GM21825 (cell line): ENCODE measurements around the gene GRHL1.
"Not testable (repeated sequence)": the region's sequence is repeated elsewhere in the genome, so short reads cannot be mapped to it uniquely, and the experiment has no call there.

Source experiments
- ATAC-seq: cut with Tn5 transposase; IDR thresholded peaks from one replicate; pipeline ENCODE4 v1.9.1; 2021; ENCODE audit warnings: mild to moderate bottlenecking, moderate library complexity; ENCODE audit not compliant: unreplicated experiment

The GRHL1 gene, protein sequence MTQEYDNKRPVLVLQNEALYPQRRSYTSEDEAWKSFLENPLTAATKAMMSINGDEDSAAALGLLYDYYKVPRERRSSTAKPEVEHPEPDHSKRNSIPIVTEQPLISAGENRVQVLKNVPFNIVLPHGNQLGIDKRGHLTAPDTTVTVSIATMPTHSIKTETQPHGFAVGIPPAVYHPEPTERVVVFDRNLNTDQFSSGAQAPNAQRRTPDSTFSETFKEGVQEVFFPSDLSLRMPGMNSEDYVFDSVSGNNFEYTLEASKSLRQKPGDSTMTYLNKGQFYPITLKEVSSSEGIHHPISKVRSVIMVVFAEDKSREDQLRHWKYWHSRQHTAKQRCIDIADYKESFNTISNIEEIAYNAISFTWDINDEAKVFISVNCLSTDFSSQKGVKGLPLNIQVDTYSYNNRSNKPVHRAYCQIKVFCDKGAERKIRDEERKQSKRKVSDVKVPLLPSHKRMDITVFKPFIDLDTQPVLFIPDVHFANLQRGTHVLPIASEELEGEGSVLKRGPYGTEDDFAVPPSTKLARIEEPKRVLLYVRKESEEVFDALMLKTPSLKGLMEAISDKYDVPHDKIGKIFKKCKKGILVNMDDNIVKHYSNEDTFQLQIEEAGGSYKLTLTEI

DNA sequence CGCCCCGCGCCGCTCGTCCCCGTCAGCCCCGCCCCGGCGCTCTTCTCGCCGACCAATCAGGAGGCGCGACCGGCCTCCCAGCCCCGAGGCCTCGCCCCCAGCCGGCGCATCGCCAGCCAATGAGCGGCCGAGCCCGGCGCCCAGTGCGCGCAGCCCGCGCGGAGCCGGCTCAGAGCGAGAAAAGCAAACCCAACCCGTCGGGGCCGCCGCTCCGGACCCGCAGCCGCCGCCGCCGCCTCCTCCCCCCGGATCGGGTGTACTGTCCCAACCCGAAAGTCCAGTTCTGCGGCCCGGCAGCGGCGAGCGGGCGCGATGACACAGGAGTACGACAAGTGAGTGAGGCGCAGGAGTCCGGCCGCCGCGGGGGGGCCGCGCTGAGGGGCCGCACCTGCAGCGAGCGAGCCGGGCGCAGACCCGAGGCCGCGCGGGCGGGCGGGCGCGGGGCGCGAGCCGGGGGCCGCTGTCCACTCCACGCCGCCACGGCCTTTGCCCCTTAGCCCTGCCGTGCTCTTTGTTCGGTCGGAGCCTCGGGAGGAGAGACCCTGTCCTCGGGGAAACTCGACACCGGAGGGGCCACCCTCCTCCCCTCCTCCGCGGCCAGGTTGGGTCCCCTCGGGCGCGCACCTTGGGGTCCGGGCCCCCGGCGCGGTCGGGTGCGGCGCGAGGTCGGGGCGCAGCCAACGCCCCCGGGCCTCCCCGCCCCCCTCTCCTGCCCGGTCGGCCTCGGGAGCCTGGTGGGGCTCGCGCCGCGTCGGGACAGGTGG is at the start of gene GRHL1:
Gene GRHL1 (plus strand): TSS at position 172 of the 764 bp plus-strand sequence. CDS start 141 bp downstream, at position 313.
- peak; percentile 91 for ATAC-seq

DNA sequence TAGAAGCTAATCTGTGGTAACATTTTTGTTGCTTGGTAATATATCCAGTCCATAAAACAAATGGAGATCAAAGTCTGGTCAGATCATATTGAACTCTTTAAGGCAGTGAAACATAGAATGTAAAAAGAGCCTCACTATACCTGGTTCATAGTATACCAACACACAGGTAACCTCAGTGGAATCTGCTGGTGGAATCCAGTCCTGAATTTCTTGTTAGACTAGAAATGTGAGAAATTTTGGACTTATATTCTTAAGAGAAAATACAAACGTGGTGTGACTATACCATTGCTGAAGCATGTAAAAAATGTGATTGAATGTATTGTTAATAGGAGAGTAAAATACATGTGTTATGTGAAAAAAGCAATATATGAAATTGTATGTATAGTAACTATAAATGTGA is 46.1 kb upstream of the GRHL1 start:
- ATAC-seq: no peak

DNA sequence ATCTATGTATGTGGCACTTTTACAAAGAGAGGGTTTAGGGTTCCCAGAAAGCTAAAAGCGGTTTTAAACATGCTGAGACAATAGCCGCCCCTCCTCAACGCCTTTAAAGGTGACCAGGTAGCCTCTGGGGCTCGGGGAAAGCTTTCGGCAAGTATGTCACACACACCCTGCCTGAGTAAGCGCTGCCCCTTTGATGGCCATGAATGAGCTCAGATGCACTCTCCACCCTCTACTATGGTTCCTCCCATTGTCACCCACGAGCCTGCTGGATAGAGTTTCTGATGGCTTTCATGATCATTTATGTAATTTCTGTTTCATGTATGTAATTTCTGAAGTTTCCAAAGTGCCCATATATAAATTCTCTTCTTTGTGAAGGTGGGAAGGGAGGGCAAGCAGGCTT is 44.1 kb upstream of the GRHL1 start:
- no peak for ATAC-seq

DNA sequence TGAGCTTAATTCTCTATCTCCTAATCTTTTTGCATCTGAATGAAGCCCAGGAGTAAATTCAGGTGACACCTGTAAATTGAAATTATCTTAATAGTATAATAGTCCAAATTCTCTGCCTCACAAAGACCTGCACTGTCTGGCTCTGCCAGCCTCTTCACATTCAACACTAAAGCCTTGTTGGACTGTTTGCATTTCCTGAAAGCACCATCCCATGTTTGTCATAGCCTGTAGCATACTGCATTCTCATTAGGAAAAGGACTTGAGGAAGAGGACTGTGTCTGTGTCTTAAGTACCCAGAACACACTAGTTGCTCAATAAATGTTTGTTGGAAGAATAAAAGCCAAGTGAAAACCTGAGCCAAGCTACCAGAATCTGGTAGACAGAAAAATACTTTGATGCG is 42.9 kb upstream of the GRHL1 start:
- no peak for ATAC-seq

DNA sequence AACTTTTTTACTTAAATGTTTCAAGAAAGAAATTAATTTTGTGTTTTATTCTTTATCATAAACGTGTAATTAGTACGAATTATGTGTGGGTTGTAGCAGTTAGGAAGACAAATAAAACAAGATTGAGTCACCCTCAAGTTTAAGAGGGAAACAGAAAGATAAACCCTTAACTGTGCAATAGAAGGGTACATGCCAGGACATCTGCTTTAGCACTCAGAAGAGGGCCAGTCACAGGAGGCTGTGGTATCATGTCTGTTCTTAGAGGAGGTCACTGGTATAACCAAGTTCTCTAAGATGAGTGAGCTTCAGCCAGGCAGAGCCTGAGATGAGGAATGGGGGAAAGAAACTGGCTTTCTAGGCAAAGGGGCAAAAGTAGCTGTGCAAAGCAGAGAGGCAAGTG is 42.4 kb upstream of the GRHL1 start:
- ATAC-seq: no peak

DNA sequence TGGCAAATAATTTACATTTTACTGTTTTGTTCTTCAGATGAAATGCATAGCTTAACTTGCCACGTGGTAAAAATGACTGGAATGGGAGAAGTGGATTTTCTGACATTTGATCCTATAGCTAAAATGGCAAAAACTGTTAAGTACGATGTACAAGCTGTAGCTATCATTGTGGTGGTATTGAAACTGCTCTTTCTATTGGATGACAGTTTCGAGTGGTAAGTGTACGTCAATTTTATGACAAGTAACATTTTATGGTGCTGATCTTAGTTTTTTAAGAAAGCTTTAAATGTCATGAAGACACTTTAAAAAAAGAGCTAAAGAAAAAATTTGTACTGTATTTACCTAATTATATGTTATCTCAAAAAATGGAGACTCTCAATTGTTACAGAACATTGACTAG is 40.8 kb upstream of the GRHL1 start:
- ATAC-seq: no peak

DNA sequence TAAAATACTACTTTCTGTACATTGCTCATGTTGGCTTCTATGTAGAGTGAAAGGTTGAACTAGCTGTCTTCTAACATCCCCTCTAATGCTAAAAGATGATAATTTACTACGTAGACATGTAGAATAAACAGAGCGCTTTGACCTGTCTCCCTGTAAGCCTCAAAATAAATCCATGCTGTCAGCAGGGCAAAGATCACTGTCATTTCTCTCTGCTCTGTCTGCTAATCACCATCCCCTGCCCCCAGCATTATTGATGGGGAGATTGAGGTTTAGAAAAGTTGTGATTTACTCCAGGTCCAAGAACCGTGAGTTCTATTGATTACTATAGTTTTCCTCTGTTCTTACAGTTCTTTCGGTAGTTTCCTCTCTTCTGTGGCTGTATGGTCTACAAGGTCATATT is 39.0 kb upstream of the GRHL1 start:
- ATAC-seq: no peak

DNA sequence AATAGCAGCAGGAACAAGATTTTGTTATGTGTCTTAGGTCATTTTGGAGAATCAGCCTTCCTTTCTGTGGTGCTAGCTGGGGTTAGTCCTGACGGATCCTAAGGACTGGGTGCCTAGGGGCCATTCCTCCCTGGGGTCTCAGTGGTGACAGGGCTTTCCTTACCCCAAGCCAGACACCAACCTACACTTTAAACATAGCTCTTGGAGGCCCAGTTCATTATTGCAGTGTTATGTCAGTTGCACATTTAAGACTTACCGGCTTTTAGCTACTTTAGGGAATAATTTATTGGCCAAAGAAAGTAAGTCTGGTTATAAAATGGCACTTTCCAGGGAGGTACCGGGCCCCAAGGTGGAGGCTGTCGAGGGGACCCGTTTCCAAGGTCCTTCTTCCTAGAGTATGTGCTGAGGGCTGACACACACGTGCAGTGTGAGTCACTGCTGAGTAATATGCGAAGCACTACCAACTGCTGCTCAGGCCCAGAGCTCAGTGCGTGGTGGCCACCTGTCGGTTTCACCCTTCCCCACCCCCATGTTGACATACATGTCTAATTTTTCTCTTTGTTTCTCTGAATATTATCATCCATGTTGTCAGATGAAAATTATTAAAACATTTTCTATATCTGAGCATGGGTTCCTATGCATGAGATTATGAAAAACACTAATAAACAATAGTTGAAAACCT is 37.0 kb upstream of the GRHL1 start:
- peak; percentile 99 for ATAC-seq

DNA sequence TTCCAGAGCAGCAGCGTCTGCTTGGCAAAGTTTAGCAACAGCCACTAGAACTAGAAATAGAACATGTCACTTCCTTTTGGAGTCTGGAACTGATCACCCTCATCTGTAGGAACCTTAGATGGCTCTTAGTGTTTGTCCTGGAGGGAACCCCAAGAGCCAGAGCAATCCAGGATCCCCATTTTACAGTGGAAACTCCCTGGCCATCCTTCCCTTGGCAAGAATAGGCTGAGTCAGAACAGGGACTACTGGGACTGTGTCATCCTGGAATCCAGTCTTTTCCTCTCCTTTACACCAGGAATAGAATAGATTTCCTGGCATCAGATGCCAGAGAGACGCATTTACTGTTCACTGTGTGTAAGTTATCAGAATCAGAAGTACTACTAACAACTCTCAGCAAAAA is 33.2 kb upstream of the GRHL1 start:
- ATAC-seq: no peak

DNA sequence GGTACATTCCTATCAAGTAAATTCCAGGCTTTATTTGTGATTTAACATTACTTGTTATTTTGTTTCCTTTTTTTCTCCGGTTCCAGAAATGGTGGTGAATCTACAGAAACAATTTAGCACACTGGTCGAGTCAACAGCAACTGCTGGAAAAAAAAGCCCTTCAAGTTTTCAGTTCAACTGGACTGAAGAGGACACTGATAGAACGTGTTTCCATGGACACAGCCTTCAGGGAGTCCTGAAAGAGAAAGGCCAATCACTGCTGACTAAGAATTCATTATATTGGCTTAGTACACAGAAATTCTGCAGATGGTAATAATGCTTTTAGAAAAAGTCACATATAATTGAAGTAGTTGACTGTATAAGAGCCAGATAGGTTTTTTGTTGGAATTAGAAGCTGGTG is 32.0 kb upstream of the GRHL1 start:
- ATAC-seq: no peak

DNA sequence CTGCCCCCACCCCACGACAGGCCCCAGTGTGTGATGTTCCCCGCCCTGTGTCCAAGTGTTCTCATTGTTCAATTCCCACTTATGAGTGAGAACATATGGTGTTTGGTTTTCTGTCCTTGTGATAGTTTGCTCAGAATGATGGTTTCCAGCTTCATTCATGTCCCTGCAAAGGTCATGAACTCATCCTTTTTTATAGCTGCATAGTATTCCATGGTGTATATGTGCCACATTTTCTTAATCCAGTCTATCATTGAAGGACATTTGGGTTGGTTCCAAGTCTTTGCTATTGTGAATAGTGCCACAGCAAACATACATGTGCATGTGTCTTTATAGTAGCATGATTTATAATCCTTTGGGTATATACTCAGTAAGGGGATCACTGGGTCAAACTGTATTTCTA is 24.5 kb upstream of the GRHL1 start:
- ATAC-seq: not testable (repeated sequence)

DNA sequence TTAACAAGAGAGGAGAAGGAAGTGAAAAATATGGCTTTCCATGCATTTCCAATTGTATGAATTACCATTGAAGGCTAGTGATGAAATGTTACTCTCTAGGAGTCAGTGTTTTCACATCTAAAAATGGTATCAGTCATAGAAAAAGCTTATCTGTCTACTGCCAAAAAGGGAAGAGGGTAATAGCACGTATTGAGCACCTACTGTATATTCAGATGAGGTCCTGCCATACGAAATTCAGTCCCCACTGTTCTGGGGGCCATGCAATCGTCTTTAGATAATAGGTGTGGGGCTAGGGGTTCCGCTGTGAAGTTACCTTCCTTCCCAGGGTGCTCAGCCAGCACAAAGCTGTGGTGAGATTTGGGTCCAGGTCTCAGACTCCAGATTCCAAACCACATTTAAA is 14.2 kb upstream of the GRHL1 start:
- no peak for ATAC-seq

DNA sequence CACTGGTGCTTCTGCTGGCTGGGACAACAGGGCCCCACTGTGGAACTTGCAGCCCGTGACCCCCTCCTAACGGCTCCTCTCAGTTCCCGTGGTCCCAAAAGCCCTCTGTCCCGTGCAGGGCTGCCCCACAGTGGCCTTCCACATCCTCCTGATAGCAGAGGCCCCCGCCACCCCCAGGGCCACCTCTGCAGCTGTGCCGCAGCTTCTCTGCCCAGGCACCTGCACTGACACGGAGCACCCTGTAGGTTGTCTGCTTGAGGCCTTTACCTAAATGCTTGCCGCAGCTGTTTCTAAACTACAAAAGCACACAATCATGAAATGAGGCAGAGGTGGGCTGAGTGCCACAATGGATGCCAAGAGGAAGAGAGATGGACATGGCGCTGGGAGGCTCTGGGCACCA is 13.5 kb upstream of the GRHL1 start:
- no peak for ATAC-seq

DNA sequence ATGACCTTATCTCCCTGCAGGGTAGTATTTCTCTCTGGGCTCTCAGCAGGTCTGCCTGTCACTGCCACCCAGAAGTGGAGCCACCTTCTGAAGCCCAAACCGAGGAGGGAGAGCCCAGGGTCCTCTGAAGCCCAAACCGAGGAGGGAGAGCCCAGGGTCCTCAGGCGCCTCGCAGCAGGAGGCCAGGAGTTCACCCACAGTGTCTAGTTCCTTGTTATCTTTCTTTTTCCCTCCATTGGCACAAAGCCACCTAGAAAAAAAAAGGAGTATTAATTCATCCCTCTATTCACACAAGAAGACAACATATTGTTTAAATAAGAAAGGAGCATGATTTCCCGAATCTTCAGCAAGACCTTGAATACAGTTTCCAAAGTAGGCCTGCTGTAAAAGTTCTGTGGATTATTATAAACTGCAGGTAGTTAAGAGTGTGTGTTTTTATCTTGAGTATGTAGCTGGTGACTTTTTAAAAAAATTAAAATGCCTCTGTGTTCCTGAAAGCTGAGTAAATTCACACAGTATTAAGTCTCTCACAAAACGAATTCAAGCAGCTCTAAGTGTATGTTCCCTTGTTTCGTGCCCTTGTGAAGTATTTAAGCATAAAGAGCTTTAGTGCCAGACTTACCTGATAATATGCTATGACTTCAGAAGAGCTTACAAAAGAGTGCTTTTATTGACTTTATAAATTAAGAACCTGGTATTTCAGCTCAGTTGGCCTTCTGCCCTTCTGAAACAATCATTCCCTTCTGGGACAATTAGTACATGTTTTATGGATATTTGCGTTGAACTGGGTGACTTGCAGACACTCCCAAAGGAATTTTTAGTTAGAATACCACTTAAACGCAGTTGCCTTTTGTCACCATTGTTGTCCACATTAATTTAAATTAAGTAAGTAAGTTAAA is 11.7 kb upstream of the GRHL1 start:
- no peak for ATAC-seq

DNA sequence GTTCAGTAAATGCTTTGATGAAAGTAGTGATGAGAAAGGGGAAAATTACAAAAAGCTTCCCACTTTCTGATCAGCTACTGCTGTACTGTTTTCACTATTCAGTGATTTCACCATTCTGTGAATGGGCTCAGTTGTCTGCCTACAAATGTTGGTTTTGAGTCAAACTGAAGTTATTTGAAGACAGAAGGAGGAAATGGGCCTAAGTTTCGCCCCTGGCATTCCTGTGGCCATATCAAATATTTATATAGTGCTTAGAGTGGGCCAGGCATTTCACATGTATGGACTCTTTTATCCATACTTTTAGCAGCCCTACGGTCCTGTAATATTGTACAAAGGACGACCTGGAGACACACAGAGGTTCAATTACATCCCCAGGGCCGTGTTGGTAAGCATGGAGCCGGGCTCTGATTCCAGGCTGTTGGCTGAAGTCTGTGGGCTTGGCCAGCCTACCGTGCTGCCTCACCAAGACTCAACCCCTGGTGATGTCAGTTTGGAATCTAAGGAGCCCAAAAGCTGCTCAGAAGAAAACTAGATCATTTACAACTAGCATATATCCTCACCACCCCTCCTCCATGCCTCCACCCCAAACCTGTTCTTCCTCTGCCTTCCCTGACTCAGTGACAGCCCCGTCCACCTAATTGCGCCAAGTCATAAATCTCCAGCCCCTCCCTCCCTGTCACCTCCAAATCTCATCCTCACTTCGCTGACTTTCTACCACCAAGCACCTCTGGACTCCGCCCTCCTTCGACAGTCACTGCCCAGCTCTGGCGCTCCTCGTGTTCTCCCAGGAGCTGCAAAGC is 10.1 kb upstream of the GRHL1 start:
- no peak for ATAC-seq

DNA sequence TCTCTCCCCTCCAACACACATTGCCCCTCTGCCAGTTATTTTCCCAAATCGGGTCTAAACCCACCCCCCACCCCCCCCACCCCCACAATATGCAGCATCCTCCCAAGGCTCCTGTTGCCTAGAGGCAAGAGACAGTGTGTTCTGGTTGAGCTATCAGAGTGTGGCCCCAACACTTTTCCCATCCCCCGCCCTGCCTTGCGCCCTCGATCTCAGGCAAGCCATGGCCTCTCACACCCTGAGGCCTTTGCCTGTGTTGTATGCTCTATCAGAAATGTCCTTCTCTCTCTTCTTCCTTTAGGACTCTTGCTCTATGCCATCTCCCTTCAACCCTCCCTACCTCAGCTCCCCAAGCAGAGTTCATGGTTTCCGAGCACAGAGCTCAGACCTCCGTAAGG is 9.5 kb upstream of the GRHL1 start:
- ATAC-seq: no peak

DNA sequence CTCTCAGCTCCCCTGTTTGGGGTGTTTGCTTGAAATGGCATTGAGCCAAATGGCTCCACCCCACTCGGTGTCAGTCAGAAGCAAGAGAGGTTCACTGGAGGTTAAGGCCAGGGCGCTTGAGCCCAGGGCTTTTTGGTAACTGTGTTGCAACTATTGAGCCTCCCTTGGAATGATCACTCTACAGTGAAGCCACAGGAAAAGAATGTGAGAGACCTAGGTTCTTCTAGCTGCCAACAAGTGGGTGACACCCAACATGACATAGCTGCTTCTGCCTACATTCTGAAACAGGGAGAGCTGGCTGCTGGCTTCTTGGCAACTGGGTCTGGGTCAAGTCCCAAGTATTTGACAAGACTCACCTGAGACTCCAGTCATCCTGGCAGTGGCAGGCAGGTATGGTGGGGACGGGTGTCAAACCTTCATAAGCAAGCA is 7.1 kb upstream of the GRHL1 start:
- ATAC-seq: no peak

DNA sequence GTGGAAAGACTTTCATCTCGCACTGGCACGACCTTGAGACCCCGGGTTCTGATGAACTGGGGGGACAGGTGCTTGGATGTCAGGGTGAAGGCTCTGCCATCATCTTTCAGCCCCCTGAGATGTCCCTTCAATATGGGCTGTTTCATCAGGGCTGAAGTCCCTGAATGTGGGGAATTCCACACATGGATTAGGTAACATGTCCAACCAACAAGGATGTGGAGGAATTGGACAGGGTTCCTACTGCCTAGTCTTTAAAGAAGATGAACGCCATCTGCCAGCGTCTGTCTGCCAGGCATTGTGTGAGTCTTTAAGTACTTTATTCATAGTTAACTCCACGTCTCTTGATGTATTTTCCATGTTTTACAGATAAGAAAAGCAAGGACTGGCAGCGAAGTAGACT is 5.9 kb upstream of the GRHL1 start:
- no peak for ATAC-seq

DNA sequence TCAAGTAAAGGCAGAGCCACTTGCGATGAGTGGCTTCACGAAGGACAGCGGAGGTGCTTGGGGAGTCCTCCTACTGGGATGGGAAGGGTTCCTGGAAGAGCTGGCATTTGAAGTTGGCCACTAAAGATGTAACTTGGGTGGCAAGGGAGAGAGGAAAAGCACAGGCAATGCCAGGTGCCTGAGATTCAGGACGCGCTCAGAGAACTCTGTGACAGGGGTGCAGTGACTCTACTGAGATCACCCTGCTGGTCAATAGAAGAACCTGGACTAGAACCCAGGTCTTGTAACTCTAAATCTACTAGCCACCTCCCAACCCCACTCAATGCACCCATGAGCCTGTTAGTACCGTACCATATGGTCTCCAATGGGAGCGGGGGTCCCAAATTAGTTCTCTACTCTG is 5.4 kb upstream of the GRHL1 start:
- no peak for ATAC-seq

DNA sequence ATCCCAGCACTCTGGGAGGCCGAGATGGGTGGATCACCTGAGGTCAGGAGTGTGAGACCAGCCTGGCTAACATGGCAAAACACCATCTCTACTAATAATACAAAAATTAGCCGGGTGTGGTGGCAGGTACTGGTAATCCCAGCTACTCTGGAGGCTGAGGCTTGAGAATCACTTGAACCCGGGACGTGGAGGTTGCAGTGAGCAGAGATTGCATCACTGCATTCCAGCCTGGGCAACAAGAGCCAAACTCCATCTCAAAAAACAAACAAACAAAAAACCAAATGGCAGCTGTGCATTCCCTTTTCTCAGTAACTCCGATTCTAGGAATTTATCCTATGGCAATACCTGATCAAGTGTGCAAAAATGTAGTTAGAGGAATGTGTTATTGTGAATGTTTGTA is 4.7 kb upstream of the GRHL1 start:
- ATAC-seq: no peak
